ACC112 (cell line): Measurements from ENCODE around the gene ARHGEF2.

Source experiments
- H2AFZ ChIP-seq: fragments of 200-600 bp; sonication (generic); one replicate; pipeline ENCODE4 v1.6.0; 2017; ENCODE audit warnings: antibody characterized with exemption, low read length; ENCODE audit not compliant: unreplicated experiment
- H3K27ac ChIP-seq: fragments of 200-600 bp; sonication (generic); 2 replicates; pipeline ENCODE4 v1.5.1; 2014; ENCODE audit warnings: low read depth, mild to moderate bottlenecking, antibody characterized with exemption, low read length, moderate library complexity
- H3K27me3 ChIP-seq: fragments of 200-600 bp; sonication (generic); 2 replicates; pipeline ENCODE4 v1.6.1; 2014; ENCODE audit warnings: mild to moderate bottlenecking, antibody characterized with exemption, low read length, moderate library complexity, mixed read lengths; ENCODE audit not compliant: insufficient read depth
- H3K36me3 ChIP-seq: fragments of 200-600 bp; sonication (generic); 2 replicates; pipeline ENCODE4 v1.6.1; 2016; ENCODE audit warnings: mild to moderate bottlenecking, antibody characterized with exemption, low read length, moderate library complexity, mixed read lengths; ENCODE audit not compliant: insufficient read depth
- H3K4me1 ChIP-seq: fragments of 200-600 bp; sonication (generic); one replicate; pipeline ENCODE4 v1.6.1; 2016; ENCODE audit warnings: low read length, mixed read lengths; ENCODE audit not compliant: insufficient read depth, unreplicated experiment, control insufficient read depth
- H3K4me3 ChIP-seq: fragments of 200-600 bp; sonication (generic); 2 replicates; pipeline ENCODE4 v1.5.1; 2014; ENCODE audit warnings: mild to moderate bottlenecking, low read depth, low read length
- H3K79me2 ChIP-seq: fragments of 200-600 bp; sonication (generic); one replicate; pipeline ENCODE4 v1.6.0; 2016; ENCODE audit warnings: low read length; ENCODE audit not compliant: control insufficient read depth, unreplicated experiment, insufficient read depth

ARHGEF2 gene

DNA sequence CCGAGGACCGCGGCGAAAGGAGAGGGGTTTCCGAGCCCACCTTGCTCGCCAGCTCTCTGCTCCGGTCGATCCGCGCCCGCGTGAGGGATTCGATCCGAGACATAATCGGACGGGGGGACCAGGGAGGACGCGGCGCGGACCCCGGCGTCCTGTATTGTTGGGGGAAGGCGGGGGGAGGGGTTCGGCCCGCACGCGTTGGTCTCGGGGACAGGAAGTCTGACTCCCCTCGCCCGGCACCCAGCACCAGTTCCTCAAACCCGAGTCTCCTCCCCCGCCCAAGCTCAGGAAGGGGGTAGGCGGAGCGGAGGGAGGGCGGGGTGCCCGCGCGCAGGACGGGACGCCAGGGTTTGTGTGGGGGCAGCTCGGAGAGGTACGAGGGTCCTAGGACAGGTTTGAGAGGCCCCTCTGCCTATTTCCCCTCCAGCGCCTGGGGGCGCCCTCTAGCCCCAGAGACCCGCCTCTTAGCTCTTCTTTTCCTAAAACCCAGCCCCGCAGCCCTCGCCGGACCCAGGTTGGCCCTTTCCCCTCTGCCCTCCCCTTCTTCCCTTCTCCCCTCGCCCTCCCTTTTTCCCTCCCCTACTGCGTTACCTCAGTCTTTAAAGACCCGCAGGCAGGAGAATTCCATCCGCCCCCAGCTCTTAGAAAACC lies at the start of gene ARHGEF2:
Gene ARHGEF2 (minus strand): TSS at position 223 of the 648 bp plus-strand sequence. CDS start 120 bp downstream, at position 103.
- peaks cover 64% of the 10 kb centered on the region for H3K4me1 ChIP-seq
- H3K27me3 ChIP-seq = no peaks in the 10 kb centered on the region
- peaks cover 91% of the 10 kb centered on the region for H3K79me2 ChIP-seq
- H2AFZ ChIP-seq = peak within 1 kb of the TSS; percentile 6
- H3K36me3 ChIP-seq = no peaks in the 10 kb centered on the region
- H3K4me3 ChIP-seq = peak within 1 kb of the TSS; percentile 82
- peak within 1 kb of the TSS; percentile 72 for H3K27ac ChIP-seq

DNA sequence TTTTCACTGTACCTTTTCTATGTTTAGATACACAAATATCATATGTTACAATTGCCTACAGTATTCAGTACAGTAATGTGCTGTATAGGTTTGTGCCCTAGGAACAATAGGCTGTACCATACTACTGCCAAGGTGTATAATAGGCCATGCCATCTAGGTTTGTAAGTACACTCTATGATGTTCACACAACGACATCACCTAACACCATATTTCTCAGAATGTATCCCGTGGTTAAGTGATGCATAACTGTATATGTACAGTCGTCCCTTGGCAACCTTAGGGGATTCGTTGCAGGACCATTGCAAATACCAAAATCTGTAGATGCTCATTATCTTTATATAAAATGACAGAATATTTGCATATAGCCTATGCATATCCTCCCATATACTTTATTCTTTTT lies 48.2 kb upstream of the ARHGEF2 start:
- no peaks in the 10 kb centered on the region for H3K4me1 ChIP-seq
- H3K27ac ChIP-seq = no peak overlapping the region
- H3K4me3 ChIP-seq = no peak overlapping the region
- H2AFZ ChIP-seq = no peak overlapping the region
- H3K36me3 ChIP-seq = no peaks in the 10 kb centered on the region
- H3K27me3 ChIP-seq = no peaks in the 10 kb centered on the region
- H3K79me2 ChIP-seq = no peaks in the 10 kb centered on the region

DNA sequence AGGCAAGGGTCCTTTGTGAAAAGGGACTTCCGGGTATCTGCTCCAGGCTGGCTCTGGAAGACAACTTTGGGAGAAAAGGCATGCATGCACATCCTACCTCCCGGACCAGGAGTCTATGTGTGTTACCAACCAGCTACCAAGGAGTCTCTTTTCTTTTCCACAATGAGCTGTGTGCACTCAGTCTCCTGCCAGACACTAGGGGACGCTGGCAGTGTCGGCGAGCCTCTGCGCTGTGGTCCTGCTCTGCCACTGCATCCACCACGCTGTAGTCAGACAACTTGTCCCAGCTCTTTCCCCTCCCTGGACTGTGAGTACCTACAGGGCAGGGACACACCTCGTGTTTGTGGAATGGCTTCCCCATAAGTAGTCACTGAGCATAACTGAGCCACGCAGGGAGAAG lies 47.5 kb upstream of the ARHGEF2 start:
- H3K36me3 ChIP-seq = no peaks in the 10 kb centered on the region
- no peak overlapping the region for H3K4me3 ChIP-seq
- H2AFZ ChIP-seq = no peak overlapping the region
- no peaks in the 10 kb centered on the region for H3K27me3 ChIP-seq
- no peaks in the 10 kb centered on the region for H3K79me2 ChIP-seq
- no peaks in the 10 kb centered on the region for H3K4me1 ChIP-seq
- H3K27ac ChIP-seq = no peak overlapping the region

DNA sequence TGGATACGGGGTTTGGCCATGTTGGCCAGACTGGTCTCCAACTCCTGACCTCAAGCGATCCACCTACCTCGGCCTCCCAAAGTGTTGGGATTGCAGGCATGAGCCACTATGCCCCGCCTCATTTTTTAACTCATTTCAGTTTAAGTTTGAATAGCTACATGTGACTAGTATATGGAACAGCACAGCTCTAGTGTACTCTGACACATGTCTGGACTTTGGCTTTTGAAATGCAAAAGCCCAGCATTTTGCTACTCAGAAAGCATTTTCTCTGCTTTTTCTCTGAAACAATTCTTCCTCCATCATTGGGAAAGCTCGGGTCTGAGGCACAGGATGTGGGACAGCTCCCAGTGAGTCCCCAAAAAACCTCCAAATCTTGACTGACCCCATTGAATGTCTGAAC lies 46.5 kb upstream of the ARHGEF2 start:
- H3K27me3 ChIP-seq = no peaks in the 10 kb centered on the region
- H2AFZ ChIP-seq = no peak overlapping the region
- peaks cover under 1% of the 10 kb centered on the region for H3K4me1 ChIP-seq
- H3K79me2 ChIP-seq = peaks cover 8% of the 10 kb centered on the region
- no peak overlapping the region for H3K4me3 ChIP-seq
- H3K36me3 ChIP-seq = no peaks in the 10 kb centered on the region
- H3K27ac ChIP-seq = no peak overlapping the region

DNA sequence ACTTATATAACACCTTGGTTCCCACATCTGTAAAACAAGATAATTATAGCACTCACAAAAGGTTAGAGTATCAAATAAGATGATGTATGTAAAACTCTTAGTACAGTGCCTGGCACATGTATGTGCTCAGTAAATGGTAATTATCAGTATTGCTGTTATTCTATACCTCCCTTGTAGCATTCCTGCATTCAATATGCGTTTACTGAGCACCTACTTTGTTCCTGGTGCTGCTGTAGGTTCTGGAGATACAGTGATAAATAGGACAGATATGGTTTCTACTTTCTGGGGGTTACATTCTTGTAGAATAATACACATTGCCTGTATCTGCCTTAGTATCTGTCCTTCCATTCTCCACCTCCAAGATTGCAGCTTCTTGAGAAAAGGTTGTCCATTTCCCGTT lies 43.6 kb upstream of the ARHGEF2 start:
- H3K36me3 ChIP-seq = peaks cover 7% of the 10 kb centered on the region
- H3K27ac ChIP-seq = no peak overlapping the region
- no peaks in the 10 kb centered on the region for H3K27me3 ChIP-seq
- no peak overlapping the region for H3K4me3 ChIP-seq
- H3K79me2 ChIP-seq = peaks cover 20% of the 10 kb centered on the region
- H3K4me1 ChIP-seq = peaks cover 4% of the 10 kb centered on the region
- peak overlapping the region; percentile 45 for H2AFZ ChIP-seq

DNA sequence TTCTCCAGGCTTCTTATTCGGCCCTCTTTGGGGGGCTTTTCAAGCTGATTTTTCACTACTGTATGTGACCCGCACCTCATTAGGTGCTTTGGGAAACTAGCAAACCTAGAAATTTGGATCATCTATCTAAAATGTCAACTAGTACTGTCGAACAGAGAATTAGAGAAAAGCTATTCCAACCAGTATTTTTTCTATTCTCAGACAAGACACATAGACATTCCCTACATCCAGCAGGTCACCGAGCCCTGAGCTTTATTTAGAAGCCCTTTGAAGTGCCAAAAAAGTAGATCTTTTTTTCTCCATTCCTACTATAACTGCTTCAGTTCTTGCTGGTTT lies 42.7 kb upstream of the ARHGEF2 start:
- peaks cover 4% of the 10 kb centered on the region for H3K4me1 ChIP-seq
- H3K36me3 ChIP-seq = peaks cover 10% of the 10 kb centered on the region
- peak overlapping the region; percentile 93 for H3K4me3 ChIP-seq
- H2AFZ ChIP-seq = peak overlapping the region; percentile 98
- no peaks in the 10 kb centered on the region for H3K27me3 ChIP-seq
- no peak overlapping the region for H3K27ac ChIP-seq
- H3K79me2 ChIP-seq = peaks cover 20% of the 10 kb centered on the region

DNA sequence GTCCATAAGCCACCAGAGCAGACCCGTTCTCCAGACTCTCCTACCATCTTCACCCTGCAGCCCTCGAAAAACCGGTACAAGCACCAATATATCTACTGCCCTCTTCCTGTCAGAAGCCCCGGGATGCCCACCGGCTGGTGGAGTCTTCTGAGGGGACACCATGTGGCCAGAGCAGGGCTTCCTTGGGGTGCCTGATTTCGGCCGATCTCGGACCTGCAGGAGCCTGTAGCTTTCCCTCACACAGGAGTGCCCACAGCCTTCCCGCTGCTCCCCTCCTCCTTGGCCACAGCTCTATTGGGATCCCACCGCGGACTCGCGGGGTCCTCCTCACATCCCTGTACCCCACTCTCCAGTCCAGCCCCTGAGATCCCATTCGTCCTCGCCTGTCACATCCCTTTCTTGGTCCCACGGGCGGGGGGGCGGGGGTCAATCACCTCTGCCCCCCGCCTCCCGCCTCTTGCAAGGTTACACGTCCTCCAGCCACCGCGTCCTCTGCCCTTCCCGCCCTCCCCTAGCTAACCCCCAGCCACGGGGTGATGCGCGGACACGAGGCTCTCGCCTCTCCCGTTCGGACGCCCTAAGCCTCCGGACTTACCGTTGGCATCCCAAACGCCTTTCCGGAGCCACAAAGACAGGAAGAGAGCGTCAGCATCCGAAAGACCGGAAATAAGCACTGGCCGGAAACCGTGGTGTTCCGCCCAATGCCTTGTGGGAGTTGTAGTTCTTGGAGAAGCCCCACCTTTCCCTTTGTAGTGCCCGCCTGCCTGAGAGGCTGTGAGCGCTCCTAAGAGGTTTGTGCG lies 42.1 kb upstream of the ARHGEF2 start, which contains the start of gene SSR2:
Gene SSR2 (minus strand): TSS at position 659 of the 800 bp plus-strand sequence. CDS start 784 bp downstream, outside the sequence.
- Histone ChIP-seq H3K27me3 (no peaks in the 10 kb centered on the region), H3K4me1 (peaks cover 4% of the 10 kb centered on the region), H3K4me3 (peak within 1 kb of the TSS; percentile 93), H3K36me3 (peaks cover 10% of the 10 kb centered on the region), H3K79me2 (peaks cover 20% of the 10 kb centered on the region), H3K27ac (no peak within 1 kb of the TSS), H2AFZ (peak within 1 kb of the TSS; percentile 98)

DNA sequence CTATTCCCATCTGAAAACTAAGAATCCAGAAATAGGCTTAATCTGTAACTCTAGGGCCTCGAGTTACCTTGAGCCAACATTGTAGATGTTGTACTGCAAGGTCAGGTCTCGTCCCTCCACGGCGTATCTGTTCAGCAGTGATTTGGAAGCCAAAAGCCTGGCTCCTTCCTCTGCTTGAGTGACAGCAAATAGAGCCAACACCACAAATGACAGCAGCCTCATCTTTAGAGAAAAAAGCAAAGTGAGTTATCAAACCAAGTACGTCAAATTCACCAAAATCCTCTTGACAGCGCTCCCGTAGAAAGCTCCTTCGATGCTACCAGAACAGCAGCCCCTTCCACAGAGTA lies 41.6 kb upstream of the ARHGEF2 start:
- no peaks in the 10 kb centered on the region for H3K27me3 ChIP-seq
- peak overlapping the region; percentile 93 for H3K4me3 ChIP-seq
- H3K27ac ChIP-seq = no peak overlapping the region
- H3K79me2 ChIP-seq = peaks cover 20% of the 10 kb centered on the region
- H3K4me1 ChIP-seq = peaks cover 4% of the 10 kb centered on the region
- no peak overlapping the region for H2AFZ ChIP-seq
- peaks cover 12% of the 10 kb centered on the region for H3K36me3 ChIP-seq

DNA sequence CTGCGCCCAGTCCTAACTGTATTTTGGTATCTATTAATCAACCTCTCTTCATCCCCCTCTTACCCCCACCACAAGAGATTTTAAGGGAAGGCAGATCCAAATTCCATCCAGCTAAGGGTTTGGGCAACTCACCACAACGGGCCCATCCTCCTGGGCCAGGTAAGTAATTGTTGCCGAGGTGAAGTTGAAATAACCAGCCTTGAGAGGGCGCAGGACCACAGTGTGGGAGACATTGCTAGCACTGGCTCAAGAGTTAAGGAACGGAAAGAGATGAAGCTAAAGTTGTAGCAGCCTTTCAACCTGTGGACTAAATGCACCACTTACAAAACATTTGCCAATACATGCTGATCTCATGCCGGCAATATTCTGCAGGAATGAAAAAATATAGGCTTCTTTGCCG lies 36.5 kb upstream of the ARHGEF2 start:
- Histone ChIP-seq H3K27me3 (no peaks in the 10 kb centered on the region), H2AFZ (no peak overlapping the region), H3K4me3 (no peak overlapping the region), H3K27ac (no peak overlapping the region), H3K36me3 (peaks cover 33% of the 10 kb centered on the region), H3K79me2 (peaks cover 12% of the 10 kb centered on the region), H3K4me1 (peaks cover 4% of the 10 kb centered on the region)

DNA sequence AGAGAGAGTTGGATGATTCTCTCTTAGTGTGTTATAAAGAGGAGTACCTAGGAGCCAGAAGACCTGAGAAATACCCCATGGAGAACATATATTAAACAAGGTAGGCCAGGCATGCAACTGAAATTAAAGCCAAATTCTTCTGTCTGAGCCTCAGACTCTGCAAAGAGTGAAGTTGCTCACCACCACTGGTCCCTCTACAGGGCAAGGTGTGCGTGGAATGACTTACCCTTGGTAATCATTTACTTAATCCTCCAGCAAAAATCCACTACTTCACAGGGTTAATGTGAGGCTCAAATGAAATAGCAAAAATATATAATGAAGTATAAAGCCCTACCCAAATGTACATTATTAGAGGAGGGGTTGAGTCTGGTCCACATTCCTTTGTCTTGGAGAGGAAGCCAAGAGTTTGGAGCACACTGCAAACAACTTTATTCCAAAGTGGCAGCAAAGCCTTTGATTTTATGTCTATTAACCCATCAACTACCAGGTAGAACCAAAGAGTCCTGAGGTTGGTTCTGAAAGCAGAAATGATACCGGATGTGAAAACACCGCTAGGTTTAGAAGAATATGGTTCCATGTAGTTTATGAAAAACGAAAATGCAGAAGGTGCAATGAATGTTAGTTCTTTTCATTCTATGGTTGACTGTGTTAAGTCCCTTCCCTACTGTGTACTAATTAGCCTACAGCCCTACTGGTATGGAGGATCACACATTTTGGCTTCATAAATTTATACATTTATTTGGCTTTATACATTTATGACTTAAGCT lies 33.9 kb upstream of the ARHGEF2 start:
- no peak overlapping the region for H3K27ac ChIP-seq
- no peak overlapping the region for H3K4me3 ChIP-seq
- H2AFZ ChIP-seq = no peak overlapping the region
- peaks cover 26% of the 10 kb centered on the region for H3K36me3 ChIP-seq
- H3K27me3 ChIP-seq = no peaks in the 10 kb centered on the region
- no peaks in the 10 kb centered on the region for H3K79me2 ChIP-seq
- no peaks in the 10 kb centered on the region for H3K4me1 ChIP-seq
